Aorta (tissue), 5 donors: ENCODE results near the gene ABHD14A. TPM values are rescaled to one million over a fixed set of nuclear protein-coding genes. Genes with fewer than 3 reads are reported as not detected.

Experiments
- ATAC-seq: fragments of 200-7000 bp; cut with Tn5 transposase; one replicate; pipeline ENCODE4 v1.9.1; 2022; ENCODE audit warnings: moderate library complexity; ENCODE audit not compliant: low FRiP score
- DNase-seq, 2 donors: peaks; one replicate each; pipeline ENCODE4 v3.0.0-alpha.2; 2020
- H3K27ac ChIP-seq, 2 donors: one replicate each; pipeline ENCODE4 v1.5.1; 2013; ENCODE audit warnings: low read length in 2 of 2, mild to moderate bottlenecking in 2 of 2, moderate library complexity in 2 of 2, control low read depth in 1 of 2, inconsistent platforms in 1 of 2, low read depth in 1 of 2
- H3K27me3 ChIP-seq, 2 donors: one replicate each; pipeline ENCODE4 v1.6.1; 2013; ENCODE audit warnings: control low read depth in 1 of 2, low read length in 1 of 2, mild to moderate bottlenecking in 1 of 2, moderate library complexity in 1 of 2; ENCODE audit not compliant: insufficient read depth in 2 of 2, control insufficient read depth in 1 of 2
- H3K36me3 ChIP-seq, 2 donors: one replicate each; pipeline ENCODE4 v1.6.1; 2013; ENCODE audit warnings: control low read depth in 1 of 2, low read length in 1 of 2, mild to moderate bottlenecking in 1 of 2; ENCODE audit not compliant: insufficient read depth in 2 of 2, control insufficient read depth in 1 of 2
- H3K4me1 ChIP-seq, 2 donors: one replicate each; pipeline ENCODE4 v1.6.1; 2013; ENCODE audit warnings: low read length in 2 of 2, control low read depth in 1 of 2, mild to moderate bottlenecking in 1 of 2, moderate library complexity in 1 of 2; ENCODE audit not compliant: insufficient read depth in 2 of 2, control insufficient read depth in 1 of 2
- H3K4me3 ChIP-seq, 2 donors: one replicate each; pipeline ENCODE4 v1.5.1; 2013; ENCODE audit warnings: low read length in 2 of 2, control low read depth in 1 of 2, mild to moderate bottlenecking in 1 of 2
- H3K9me3 ChIP-seq: one replicate; pipeline ENCODE4 v1.6.1; 2013; ENCODE audit warnings: mild to moderate bottlenecking, low read length; ENCODE audit not compliant: control insufficient read depth
- WGBS, 2 donors: extraction: QIAGEN DNeasy Blood & Tissue Kit; methylation state at CpG; one replicate each; pipeline ENCODE4 v1.1.7; 2013; 5-methylcytosine and 5-hydroxymethylcytosine counted together
- intact Hi-C, 2 donors: fragments of 100-400 bp; cut with DNase I; formaldehyde crosslinking; loops; one replicate each; pipeline versions ENCODE4 v1.14.2 to v1.15.0; 2022
- polyA plus RNA-seq, 2 donors: library from polyadenylated mRNA; stranded (reverse); fragments of 200-250 nt; gene quantifications; one replicate each; pipeline ENCODE4 v1.2.3, GENCODE V29; 2013
- total RNA-seq, 2 donors: library from RNA; stranded (reverse); fragmentation: NEBNext Ultra II Directional; extraction: Animal tissue kit (Norgen Biotek cat#: 25700); gene quantifications; one replicate each; pipeline ENCODE4 v1.2.1, GENCODE V29; 2021
- donor health status: healthy with polysubstance abuse.
- donor health status: Bipolar disorder and iron deficiency.
- donor health status: DM: no; HTN: no; CAD: no.
- donor health status: DM: no; HTN: no; CAD: no.
- donor health status: DM: yes; HTN: yes; CAD: no.

Gene ABHD14A
- total and polyA plus RNA-seq, 4 donors = 4.7 to 23.0 (median 12.7) TPM

GRCh38 chr3:51954105-51954504 is 20.8 kb upstream of the ABHD14A start:
- Histone ChIP-seq H3K27me3 (no peaks in the 10 kb centered on the region), H3K4me1 (no peaks in the 10 kb centered on the region), H3K9me3 (no peaks in the 10 kb centered on the region), H3K36me3 (no peaks in the 10 kb centered on the region), H3K27ac (no peak overlapping the region), H3K4me3 (no peak overlapping the region)
- DNase-seq (no peak), ATAC-seq (no peak)
- 84 to 86% methylated on average over 6 of the region's 6 CpGs for WGBS, 2 donors
- intact Hi-C loops = no loop called here

GRCh38 chr3:51954713-51955112 is 20.2 kb upstream of the ABHD14A start:
- no peaks in the 10 kb centered on the region for H3K4me1 ChIP-seq
- intact Hi-C loops = no loop called here
- H3K27me3 ChIP-seq = no peaks in the 10 kb centered on the region
- WGBS, 2 donors = 85 to 92% methylated on average over 1 of the region's 1 CpG
- H3K9me3 ChIP-seq = no peaks in the 10 kb centered on the region
- H3K4me3 ChIP-seq = no peak overlapping the region
- no peak for DNase-seq
- no peak for ATAC-seq
- no peak overlapping the region for H3K27ac ChIP-seq
- H3K36me3 ChIP-seq = no peaks in the 10 kb centered on the region

- 26 to 27% methylated on average over 33 of the region's 33 CpGs for WGBS, 2 donors
- Histone ChIP-seq H3K4me1 (no peaks in the 10 kb centered on the region), H3K9me3 (no peaks in the 10 kb centered on the region), H3K4me3 (no peak within 1 kb of the TSS), H3K27me3 (no peaks in the 10 kb centered on the region), H3K27ac (peak within 1 kb of the TSS in 1 of 2 donors; percentile 44), H3K36me3 (no peaks in the 10 kb centered on the region)
- DNase-seq (peak in 1 of 2 donors; percentile 52), ATAC-seq (no peak)
- intact Hi-C loops = no loop called here
Measured at GRCh38 chr3:51955175-51955892, 19.5 kb upstream of the ABHD14A start, which contains the start of gene GPR62. GPR62 (plus strand) TSS chr3:51955381; CDS start chr3:51955653, 272 bp downstream.

- DNase-seq (peak; percentile 76 to 87), ATAC-seq (peak; percentile 86)
- H3K36me3 ChIP-seq = no peaks in the 10 kb centered on the region
- H3K27me3 ChIP-seq = no peaks in the 10 kb centered on the region
- intact Hi-C loops = no loop called here
- H3K4me1 ChIP-seq = no peaks in the 10 kb centered on the region
- no peak overlapping the region for H3K4me3 ChIP-seq
- peak overlapping the region in 1 of 2 donors; percentile 44 for H3K27ac ChIP-seq
- WGBS, 2 donors = 3 to 4% methylated on average over 74 to 97 of the region's 97 CpGs
- no peaks in the 10 kb centered on the region for H3K9me3 ChIP-seq
Measured at GRCh38 chr3:51955893-51956770, 18.7 kb upstream of the ABHD14A start.

GRCh38 chr3:51957520-51958205 is 17.2 kb upstream of the ABHD14A start:
- H3K27ac ChIP-seq = no peak overlapping the region
- no peaks in the 10 kb centered on the region for H3K36me3 ChIP-seq
- H3K27me3 ChIP-seq = no peaks in the 10 kb centered on the region
- WGBS, 2 donors = 95% methylated on average over 15 of the region's 15 CpGs
- H3K4me3 ChIP-seq = no peak overlapping the region
- no peaks in the 10 kb centered on the region for H3K9me3 ChIP-seq
- ATAC-seq (no peak), DNase-seq (no peak)
- H3K4me1 ChIP-seq = no peaks in the 10 kb centered on the region
- intact Hi-C loops = no loop called here

- no peaks in the 10 kb centered on the region for H3K36me3 ChIP-seq
- DNase-seq (peak in 1 of 2 donors; percentile 51), ATAC-seq (no peak)
- no peaks in the 10 kb centered on the region for H3K27me3 ChIP-seq
- 96 to 97% methylated on average over 19 to 20 of the region's 20 CpGs for WGBS, 2 donors
- no peak overlapping the region for H3K27ac ChIP-seq
- H3K9me3 ChIP-seq = no peaks in the 10 kb centered on the region
- H3K4me3 ChIP-seq = no peak overlapping the region
- intact Hi-C loops = no loop called here
- H3K4me1 ChIP-seq = no peaks in the 10 kb centered on the region
Measured at GRCh38 chr3:51958603-51959521, 16.0 kb upstream of the ABHD14A start.

- Histone ChIP-seq H3K4me1 (no peaks in the 10 kb centered on the region), H3K27ac (no peak overlapping the region), H3K9me3 (no peaks in the 10 kb centered on the region), H3K27me3 (no peaks in the 10 kb centered on the region), H3K36me3 (no peaks in the 10 kb centered on the region), H3K4me3 (no peak overlapping the region)
- DNase-seq (peak in 1 of 2 donors; percentile 66), ATAC-seq (no peak)
- WGBS, 2 donors = 98 to 99% methylated on average over 7 of the region's 7 CpGs
- intact Hi-C loops = no loop called here
Measured at GRCh38 chr3:51959651-51960050, 15.2 kb upstream of the ABHD14A start.

- Histone ChIP-seq H3K4me3 (no peak overlapping the region), H3K27ac (no peak overlapping the region), H3K9me3 (no peaks in the 10 kb centered on the region), H3K36me3 (no peaks in the 10 kb centered on the region), H3K4me1 (no peaks in the 10 kb centered on the region), H3K27me3 (no peaks in the 10 kb centered on the region)
- DNase-seq = peak in 1 of 2 donors; percentile 70
- intact Hi-C loops = no loop called here
- WGBS, 2 donors = 86% methylated on average over 10 of the region's 10 CpGs
- no peak for ATAC-seq
Measured at GRCh38 chr3:51960386-51960785, 14.5 kb upstream of the ABHD14A start.
